H1 (cell line): Measurements from ENCODE around the gene BFSP2. TPM values are rescaled to one million over a fixed set of nuclear protein-coding genes. Genes with fewer than 3 reads are reported as not detected.

Experiments used
- CTCF ChIA-PET: fragments of 300-600 bp; sonication (Branson Sonifier 250); formaldehyde crosslinking; loops from one replicate; lab custom pipeline; 2021; ENCODE audit not compliant: partially characterized antibody; lab: Charles Lee
- POLR2A ChIA-PET: fragments of 300-600 bp; sonication (Branson Sonifier 250); formaldehyde crosslinking; loops from one replicate; lab custom pipeline; 2021; ENCODE audit warnings: inconsistent platforms; ENCODE audit not compliant: partially characterized antibody; lab: Charles Lee
- DNase-seq, 2 experiments: peaks; one replicate each; pipeline versions ENCODE4 v3.0.0 to v3.0.0-alpha.2; 2010 to 2022; ENCODE audit warnings: low spot score in 2 of 2, low read depth in 1 of 2, mixed read lengths in 1 of 2
- FAIRE-seq: peaks from 2 replicates; lab custom pipeline; 2011; peaks lifted over from hg19 to GRCh38; lab: Jason Lieb, UNC
- H2AFZ ChIP-seq: 2 replicates; pipeline ENCODE4 v1.8.1; 2012; ENCODE audit warnings: low read length, inconsistent platforms
- H2AK5ac ChIP-seq: 2 replicates; pipeline ENCODE4 v1.6.1; 2013; ENCODE audit warnings: low read depth, low read length
- H2BK120ac ChIP-seq: replicated peaks from 2 replicates; pipeline ENCODE3; 2013; ENCODE audit warnings: low read depth, low read length, inconsistent platforms
- H2BK12ac ChIP-seq: 2 replicates; pipeline ENCODE4 v1.6.1; 2013; ENCODE audit warnings: low read depth, low read length
- H2BK15ac ChIP-seq: 2 replicates; pipeline ENCODE4 v1.6.1; 2013; ENCODE audit warnings: low read length
- H2BK20ac ChIP-seq: 2 replicates; pipeline ENCODE4 v1.6.1; 2013; ENCODE audit warnings: low read length
- H2BK5ac ChIP-seq: 2 replicates; pipeline ENCODE4 v1.6.1; 2013; ENCODE audit warnings: low read depth, low read length
- H3K14ac ChIP-seq: 2 replicates; pipeline ENCODE4 v1.6.1; 2013; ENCODE audit warnings: inconsistent platforms; ENCODE audit not compliant: insufficient read length
- H3K18ac ChIP-seq: 2 replicates; pipeline ENCODE4 v1.6.1; 2013; ENCODE audit warnings: low read length; ENCODE audit errors: extremely low read depth
- H3K23ac ChIP-seq: 2 replicates; pipeline ENCODE4 v1.6.1; 2013; ENCODE audit warnings: inconsistent platforms; ENCODE audit not compliant: insufficient read length
- H3K23me2 ChIP-seq: 2 replicates; pipeline ENCODE4 v1.6.1; 2013; ENCODE audit warnings: low read depth, low read length
- H3K27ac ChIP-seq: 2 replicates; pipeline ENCODE4 v1.6.1; 2011; ENCODE audit warnings: low read depth, low read length, inconsistent platforms
- H3K27me3 ChIP-seq, 4 experiments: replicated peaks in 1 of 4; 1 replicate in 1 of 4; 2 replicates in 3 of 4; pipeline versions ENCODE4 v1.6.1 to v1.8.1; 2011 to 2013; ENCODE audit warnings: low read length in 3 of 4, mild to moderate bottlenecking in 3 of 4, inconsistent platforms in 2 of 4, mixed read lengths in 2 of 4, moderate library complexity in 1 of 4; ENCODE audit not compliant: control insufficient read depth in 3 of 4, insufficient read depth in 3 of 4; ENCODE audit errors: extremely low read depth in 1 of 4
- H3K36me3 ChIP-seq, 4 experiments: 2 replicates each; pipeline versions ENCODE4 v1.6.1 to v1.8.1; 2011 to 2013; ENCODE audit warnings: mild to moderate bottlenecking in 4 of 4, low read length in 3 of 4, moderate library complexity in 2 of 4, control low read depth in 1 of 4, inconsistent platforms in 1 of 4; ENCODE audit not compliant: insufficient read depth in 4 of 4, control insufficient read depth in 2 of 4
- H3K4ac ChIP-seq: replicated peaks from 2 replicates; pipeline ENCODE3; 2013; ENCODE audit warnings: low read length, low read depth, mixed read lengths, inconsistent platforms; ENCODE audit not compliant: insufficient read length
- H3K4me1 ChIP-seq, 4 experiments: replicated peaks in 1 of 4; 1 replicate in 1 of 4; 2 replicates in 3 of 4; pipeline versions ENCODE4 v1.6.1 to v1.8.1; 2011 to 2013; ENCODE audit warnings: low read length in 3 of 4, inconsistent platforms in 2 of 4, mixed read lengths in 1 of 4; ENCODE audit not compliant: insufficient read depth in 4 of 4, control insufficient read depth in 3 of 4
- H3K4me2 ChIP-seq, 2 experiments: 2 replicates each; pipeline versions ENCODE4 v1.6.1 to v1.8.1; 2011 to 2013; ENCODE audit warnings: low read depth in 2 of 2, low read length in 2 of 2, control low read depth in 1 of 2, inconsistent platforms in 1 of 2, mild to moderate bottlenecking in 1 of 2; ENCODE audit not compliant: insufficient read depth in 1 of 2
- H3K4me3 ChIP-seq, 4 experiments: fragments of 200-600, 300-600 bp in 1 of 4; sonication (generic), shearing (Covaris generic), sonication (Bioruptor Twin) in 1 of 4; 2 replicates each; pipeline versions ENCODE4 v1.5.1 to v1.8.1; 2011 to 2016; ENCODE audit warnings: low read length in 4 of 4, low read depth in 3 of 4, control low read depth in 2 of 4, inconsistent platforms in 2 of 4, mild to moderate bottlenecking in 2 of 4, mixed read lengths in 1 of 4, moderate library complexity in 1 of 4; ENCODE audit not compliant: insufficient read depth in 2 of 4; ENCODE audit errors: extremely low read depth in 1 of 4
- H3K56ac ChIP-seq: replicated peaks from 2 replicates; pipeline ENCODE3; 2013; ENCODE audit warnings: low read depth, mild to moderate bottlenecking, mixed read lengths, low read length, inconsistent platforms; ENCODE audit not compliant: insufficient read length
- H3K79me1 ChIP-seq: 2 replicates; pipeline ENCODE4 v1.6.1; 2013; ENCODE audit warnings: low read depth, low read length, control low read depth
- H3K79me2 ChIP-seq, 2 experiments: 2 replicates each; pipeline versions ENCODE4 v1.6.1 to v1.8.1; 2012 to 2013; ENCODE audit warnings: low read length in 2 of 2, mild to moderate bottlenecking in 2 of 2, inconsistent platforms in 1 of 2; ENCODE audit not compliant: insufficient read depth in 2 of 2, control insufficient read depth in 1 of 2
- H3K9ac ChIP-seq, 4 experiments: replicated peaks in 1 of 4; 1 replicate in 1 of 4; 2 replicates in 3 of 4; pipeline versions ENCODE4 v1.6.1 to v1.8.1; 2011 to 2013; ENCODE audit warnings: low read depth in 3 of 4, low read length in 3 of 4, control low read depth in 2 of 4, mild to moderate bottlenecking in 2 of 4, moderate library complexity in 2 of 4, inconsistent platforms in 1 of 4; ENCODE audit errors: extremely low read depth in 1 of 4
- H3K9me3 ChIP-seq, 2 experiments: 2 replicates each; pipeline versions ENCODE4 v1.6.1 to v1.8.1; 2012 to 2013; ENCODE audit warnings: mild to moderate bottlenecking in 2 of 2, moderate library complexity in 2 of 2, control low read depth in 1 of 2, inconsistent platforms in 1 of 2, low read depth in 1 of 2, low read length in 1 of 2, mixed read lengths in 1 of 2; ENCODE audit not compliant: insufficient read depth in 2 of 2
- H4K20me1 ChIP-seq, 2 experiments: replicated peaks in 1 of 2; 2 replicates each; pipeline versions ENCODE3 to v1.8.1; 2011 to 2013; ENCODE audit warnings: inconsistent platforms in 2 of 2, low read length in 2 of 2, mild to moderate bottlenecking in 1 of 2; ENCODE audit not compliant: insufficient read depth in 2 of 2, control insufficient read depth in 1 of 2
- H4K5ac ChIP-seq: 2 replicates; pipeline ENCODE4 v1.6.1; 2013; ENCODE audit warnings: low read length, low read depth, mixed read lengths, inconsistent platforms; ENCODE audit not compliant: insufficient read length
- H4K8ac ChIP-seq: 2 replicates; pipeline ENCODE4 v1.8.0; 2013; ENCODE audit warnings: mild to moderate bottlenecking, moderate library complexity, low read length, inconsistent platforms; ENCODE audit not compliant: insufficient read depth; ENCODE audit errors: extremely low read depth
- H4K91ac ChIP-seq: replicated peaks from 2 replicates; pipeline ENCODE3; 2013; ENCODE audit warnings: low read length, mixed read lengths, inconsistent platforms; ENCODE audit not compliant: insufficient read length
- CBX5 ChIP-seq: fragments of 300-800, 300-1000 bp; sonication (generic); IDR thresholded peaks from 2 replicates; pipeline ENCODE4 v1.7.1; 2016; ENCODE audit warnings: antibody characterized with exemption, low read length, low read depth
- JUND ChIP-seq: IDR thresholded peaks from 2 replicates; pipeline ENCODE4 v1.6.1; 2011; ENCODE audit warnings: mild to moderate bottlenecking, improper control_type of control experiment, low read length
- KDM5A ChIP-seq: fragments of 200-600 bp; IDR thresholded peaks from 2 replicates; pipeline ENCODE4 v1.7.1; 2012; ENCODE audit warnings: mild to moderate bottlenecking, low read length, inconsistent platforms, mixed read lengths
- RBBP5 ChIP-seq: IDR thresholded peaks from 2 replicates; pipeline ENCODE4 v1.7.1; 2012; ENCODE audit warnings: low read depth, mild to moderate bottlenecking, inconsistent platforms, low read length, moderate library complexity, borderline replicate concordance
- SP2 ChIP-seq: IDR thresholded peaks from 2 replicates; pipeline ENCODE4 v1.6.1; 2012; ENCODE audit warnings: mild to moderate bottlenecking, low read length, inconsistent platforms
- SP4 ChIP-seq: IDR thresholded peaks from 2 replicates; pipeline ENCODE4 v1.6.1; 2012; ENCODE audit warnings: low read length, inconsistent platforms
- SRF ChIP-seq: IDR thresholded peaks from 2 replicates; pipeline ENCODE4 v1.6.1; 2011; ENCODE audit warnings: mild to moderate bottlenecking, low read depth, low read length, moderate library complexity
- TAF7 ChIP-seq: optimal IDR thresholded peaks from 2 replicates; pipeline ENCODE3; 2011; ENCODE audit warnings: low read depth, mild to moderate bottlenecking, inconsistent platforms, low read length, moderate library complexity, borderline replicate concordance
- TCF12 ChIP-seq: IDR thresholded peaks from 2 replicates; pipeline ENCODE4 v1.6.1; 2011; ENCODE audit warnings: low read depth, mild to moderate bottlenecking, low read length
- TEAD4 ChIP-seq: IDR thresholded peaks from 2 replicates; pipeline ENCODE4 v1.6.1; 2012; ENCODE audit warnings: low read depth, low read length, inconsistent platforms, mixed read lengths
- WGBS, 2 experiments: shearing (Covaris generic) in 1 of 2; methylation state at CpG; one replicate each; pipeline versions ENCODE4 v1.1.6 to v1.1.7; 2013 to 2015; ENCODE audit warnings: low lambda C conversion rate in 2 of 2, mixed read lengths in 2 of 2, inconsistent platforms in 1 of 2, low coverage in 1 of 2, missing lambda C conversion rate in 1 of 2; ENCODE audit not compliant: insufficient replicate concordance in 2 of 2, insufficient coverage in 1 of 2, insufficient read length in 1 of 2; ENCODE audit errors: extremely low coverage in 1 of 2, missing lambda C conversion rate in 1 of 2; 5-methylcytosine and 5-hydroxymethylcytosine counted together
- polyA plus RNA-seq, 7 experiments: library from polyadenylated mRNA; depleted of rRNA in 3 of 7; stranded (reverse) in 5 of 7; unstranded in 2 of 7; fragments of >200 nt in 5 of 7; fragments of 200-250 nt in 2 of 7; gene quantifications; 1 replicate in 5 of 7; 2 replicates in 1 of 7; 4 replicates in 1 of 7; pipeline versions ENCODE4 v1.2.1 to v1.2.3, GENCODE V29; 2011 to 2013; ENCODE audit warnings: missing spikeins in 2 of 7, mixed read lengths in 2 of 7
- total RNA-seq: library from RNA; stranded (reverse); fragmentation: NEBNext Ultra II Directional; extraction: Animal tissue kit (Norgen Biotek cat#: 25700); gene quantifications from 2 replicates; pipeline ENCODE4 v1.2.1, GENCODE V29; 2021

Gene BFSP2
- total and polyA plus RNA-seq, 2 of the 8 experiments (the other 6 are each of a cell fraction or from before 2014, with no cell fraction given): not detected

- ChIA-PET CTCF (interaction anchor here (1.2 to 2.1 kb wide), 2 partner anchors 14 to 50 kb away, joined by 3 to 6 read pairs; no protein-coding TSS in a partner anchor), POLR2A (no interaction called here)
- Histone ChIP-seq H3K18ac (no peak overlapping the region), H3K79me2 (no peaks in the 10 kb centered on the region), H3K4ac (no peak overlapping the region), H2AK5ac (no peak overlapping the region), H2BK120ac (no peak overlapping the region), H3K4me1 (no peaks in the 10 kb centered on the region), H2BK12ac (no peak overlapping the region), H3K9ac (no peak overlapping the region), H2AFZ (no peak overlapping the region), H3K27ac (no peak overlapping the region), H4K8ac (no peak overlapping the region), H4K91ac (no peak overlapping the region), H3K9me3 (no peaks in the 10 kb centered on the region), H4K20me1 (no peaks in the 10 kb centered on the region), H3K56ac (no peak overlapping the region), H2BK20ac (no peak overlapping the region), H3K4me2 (no peak overlapping the region)
- no peak for FAIRE-seq
- TF ChIP-seq SP4: no peak
- TF ChIP-seq SP2: no peak
- TF ChIP-seq TAF7: no peak
- TF ChIP-seq TEAD4: no peak
- no peak for TF ChIP-seq JUND
- TF ChIP-seq SRF: no peak
- no peak for TF ChIP-seq KDM5A
- TF ChIP-seq TCF12: no peak
- no peak for TF ChIP-seq CBX5
- no peak for TF ChIP-seq RBBP5
- TF ChIP-seq, all 59 proteins: peak for 0
- DNase-seq: no peak
- no peaks in the 10 kb centered on the region for H3K23me2 ChIP-seq
- no peaks in the 10 kb centered on the region for H3K36me3 ChIP-seq
- no peaks in the 10 kb centered on the region for H3K79me1 ChIP-seq
- no peak overlapping the region for H3K14ac ChIP-seq
- no peak overlapping the region for H3K23ac ChIP-seq
- H2BK15ac ChIP-seq: no peak overlapping the region
- H3K4me3 ChIP-seq: no peak overlapping the region
- H4K5ac ChIP-seq: no peak overlapping the region
- WGBS, 2 experiments: 94% methylated on average over 2 of the region's 2 CpGs; no CpG with 5 or more reads in 1 of the 2 experiments
- H3K27me3 ChIP-seq: no peaks in the 10 kb centered on the region
- H2BK5ac ChIP-seq: no peak overlapping the region
Observed at GRCh38 chr3:133439563-133439962, 39.7 kb downstream of the BFSP2 start.
